ENCODE measurements around the gene PAGE4. TPM values are rescaled to one million over a fixed set of nuclear protein-coding genes. Genes with fewer than 3 reads are reported as not detected.

Gene PAGE4
- total RNA-seq (2011; cell fraction: chromatin; rRNA removed; ENCODE audit: low replicate concordance) = not detected in 2 replicates
- not detected in 2 replicates for total RNA-seq (2011; cell fraction: nucleolus; rRNA removed)
- not detected in 2 replicates for total RNA-seq (2011; cell fraction: nucleoplasm; rRNA removed)
- total RNA-seq (2014; rRNA removed) = 1.7 and 2.4 TPM in 2 replicates
- 2.8 and 3.9 TPM in 2 replicates for total RNA-seq (2014; rRNA removed; fragmentation: Illumina TruSeq; extraction: Trizol)
- total RNA-seq (2015; rRNA removed; fragmentation: Illumina TruSeq; extraction: Trizol) = 2.2 and 3.7 TPM in 2 replicates
- 1.1 and 1.3 TPM in 2 replicates for total RNA-seq (2021)
- polyA plus RNA-seq (2011; rRNA removed) = 0.99 and 1.2 TPM in 2 replicates
- 0.46 TPM in 1 of 2 replicates, not detected in the other for polyA plus RNA-seq (2011; cell fraction: cytosol; rRNA removed)
- not detected in 2 replicates for polyA plus RNA-seq (2011; cell fraction: nucleus; rRNA removed)
- 4.9 and 6.0 TPM in 2 replicates for polyA plus RNA-seq (2012)
- polyA plus RNA-seq (2014; fragmentation: Illumina TruSeq; extraction: Trizol) = 4.9 and 5.3 TPM in 2 replicates
- polyA plus RNA-seq (2014; fragmentation: Nextera tagmentation; extraction: Ambion mirVana) = 1 to 10 TPM; 6.7 to 8.0 TPM
- 4.0 and 6.4 TPM in 2 replicates for polyA plus RNA-seq (2014; rRNA removed)
- not detected in 2 replicates for polyA minus RNA-seq (2011; rRNA and poly(A)+ RNA removed)
- not detected in 2 replicates for polyA minus RNA-seq (2011; cell fraction: cytosol; rRNA and poly(A)+ RNA removed)
- not detected in 2 replicates for polyA minus RNA-seq (2011; cell fraction: nucleus; rRNA and poly(A)+ RNA removed)
- Bru-seq, nascent RNA = percentile 26 among the genes with signal in this experiment
- percentile 18 among the genes with signal in this experiment for BruChase-seq, experiment 1, labeled RNA remaining after a 2-hour chase
- percentile 31 among the genes with signal in this experiment for BruChase-seq, experiment 2, labeled RNA remaining after a 6-hour chase
- long read RNA-seq, experiment 1, partial matches to known transcripts = 2 of 2 reads
- long read RNA-seq, experiment 1, other reads (novel, unspliced or antisense) = 0 of 2 reads
- long read RNA-seq, experiment 2, partial matches to known transcripts = 1 of 4 reads
- long read RNA-seq, experiment 2, other reads (novel, unspliced or antisense) = 0 of 4 reads
- long read RNA-seq, experiment 3, partial matches to known transcripts = 0 of 1 reads
- long read RNA-seq, experiment 3, other reads (novel, unspliced or antisense) = 0 of 1 reads

GRCh38 chrX:49829016-49829415, at the start of gene PAGE4:
PAGE4 (plus strand) TSS chrX:49829303; CDS start chrX:49830429, 1,126 bp downstream.
- H3K4me3 ChIP-seq = 0 out of 2 replicates have a peak within 1 kb of the TSS, but pooled peaks have one; percentile 11
- peak within 1 kb of the TSS in 1 of 2 experiments; percentile 7; a peak in 1 of 4 replicates for H3K9ac ChIP-seq (ENCODE audit: insufficient read depth in 1 of 2, low read depth in 2 of 2, low read length in 2 of 2)
- DNase-seq (ENCODE audit: extremely low read depth in 1 of 4, low spot score in 3 of 4) (peak; percentile 38 to 66 (median 59)), FAIRE-seq (peak; percentile 78), ATAC-seq (peak; percentile 99)
- in situ Hi-C loops (cut with MboI) (no loop called here), intact Hi-C loops (cut with micrococcal nuclease) (no loop called here)
- BruUV-seq (replicated peaks) = no TSS peak
- ChIA-PET POLR2A (no interaction called here), CTCF (ENCODE audit: low intra/inter-chr PET ratio) (no interaction called here)
- H3K27me3 ChIP-seq (ENCODE audit: control insufficient read depth in 2 of 2, insufficient read depth in 2 of 2, low read length in 2 of 2) = peaks cover 0 to 20% of the 10 kb centered on the region in 2 experiments; a peak in 3 of 5 replicates
- H4K20me1 ChIP-seq (replicated peaks; ENCODE audit: control insufficient read depth, insufficient read depth, low read length) = no peaks in the 10 kb centered on the region
- H3K9me1 ChIP-seq (ENCODE audit: control insufficient read depth, insufficient read depth, low read length) = no peaks in the 10 kb centered on the region
- H2AFZ ChIP-seq (ENCODE audit: low read depth, low read length) = no peak within 1 kb of the TSS
- no peaks in the 10 kb centered on the region for H3K36me3 ChIP-seq (ENCODE audit: control insufficient read depth, insufficient read depth, low read length)
- peaks cover 0 to 8% of the 10 kb centered on the region in 2 experiments; a peak in 1 of 5 replicates for H3K4me1 ChIP-seq (replicated peaks in 1 of 2; ENCODE audit: control insufficient read depth in 2 of 2, insufficient read depth in 2 of 2, low read length in 2 of 2)
- peak within 1 kb of the TSS; percentile 41 for H3K4me2 ChIP-seq (ENCODE audit: insufficient read depth, low read length)
- no peak within 1 kb of the TSS; the same call in 2 of the 3 replicates for H3K27ac ChIP-seq (ENCODE audit: extremely low read depth, low read depth, low read length)
- 3% methylated on average over 6 of the region's 8 CpGs for WGBS (ENCODE audit: insufficient coverage, low coverage, missing lambda C conversion rate)
- H3K79me2 ChIP-seq (ENCODE audit: control insufficient read depth, insufficient read depth, low read length) = no peaks in the 10 kb centered on the region
- no peaks in the 10 kb centered on the region for H3K9me3 ChIP-seq (replicated peaks; ENCODE audit: control insufficient read depth, insufficient read depth, low read depth, low read length)
- no peak for TF ChIP-seq PYGO2 (tag; IDR thresholded peaks at IDR 0.05)
- TF ChIP-seq THRA (IDR thresholded peaks at IDR 0.05) = no peak
- TF ChIP-seq REST (IDR thresholded peaks at IDR 0.05; ENCODE audit: borderline replicate concordance) = peak; percentile 33; the same call in 1 of the 2 replicates
- no peak for TF ChIP-seq REST (CRISPR knock-in tag; IDR thresholded peaks at IDR 0.05; ENCODE audit: low read depth)
- peak; percentile 86 for TF ChIP-seq USF2 (CRISPR knock-in tag; IDR thresholded peaks at IDR 0.05)
